Activated naive CD8-positive, alpha-beta T cell treated with anti-CD3 and anti-CD28 coated beads, Interleukin-2, amount 10 ng/mL, durations not matched to agents 7 days and 5 days (primary cell): ENCODE data around the gene SRPK2. TPM values are rescaled to one million over a fixed set of nuclear protein-coding genes. Genes with fewer than 3 reads are reported as not detected.
"Not testable (repeated sequence)": the region's sequence is repeated elsewhere in the genome, so short reads cannot be mapped to it uniquely, and the experiment has no call there.

Experiments used
- ATAC-seq: fragments of 150-1000 bp; cut with Tn5 transposase; one replicate; pipeline ENCODE4 v1.10.0; 2021; ENCODE audit warnings: low read depth, moderate library complexity
- POLR2A ChIA-PET: fragments of 350-600 bp; sonication (Branson Sonifier 250); formaldehyde crosslinking; loops from one replicate; lab custom pipeline; 2021; ENCODE audit warnings: antibody characterized with exemption; lab: Charles Lee
- DNase-seq: peaks from one replicate; pipeline ENCODE4 v3.0.0; 2021
- H3K27ac Mint-ChIP-seq: one replicate; pipeline ENCODE4 v1.8.0; 2022; ENCODE audit warnings: mild to moderate bottlenecking, mixed read lengths
- H3K27me3 Mint-ChIP-seq: one replicate; pipeline ENCODE4 v1.8.0; 2022; ENCODE audit warnings: mild to moderate bottlenecking, moderate library complexity, mixed read lengths
- H3K36me3 Mint-ChIP-seq: one replicate; pipeline ENCODE4 v1.8.0; 2021; ENCODE audit warnings: mild to moderate bottlenecking, mixed read lengths
- H3K4me1 Mint-ChIP-seq: one replicate; pipeline ENCODE4 v1.8.0; 2021; ENCODE audit warnings: mixed read lengths
- H3K4me3 Mint-ChIP-seq: one replicate; pipeline ENCODE4 v1.8.0; 2022; ENCODE audit warnings: mild to moderate bottlenecking, moderate library complexity, mixed read lengths
- H3K9me3 Mint-ChIP-seq: one replicate; pipeline ENCODE4 v1.8.0; 2021; ENCODE audit warnings: mixed read lengths
- total RNA-seq, 2 experiments: library from RNA; stranded (reverse); gene quantifications; one replicate each; pipeline ENCODE4 v1.2.3, GENCODE V29; 2021

Gene SRPK2
- 10 to 100 TPM; 38.5 to 41.0 TPM for total RNA-seq

GRCh38 chr7:105388356-105389087, at the start of gene SRPK2:
SRPK2 (minus strand) TSS chr7:105388921.
- Mint-ChIP-seq H3K27ac (peak within 1 kb of the TSS; percentile 94), H3K4me3 (peak within 1 kb of the TSS; percentile 99), H3K36me3 (peaks cover 7% of the 10 kb centered on the region), H3K4me1 (peaks cover 19% of the 10 kb centered on the region), H3K9me3 (no peaks in the 10 kb centered on the region), H3K27me3 (peaks cover 3% of the 10 kb centered on the region)
- ATAC-seq (peak; percentile 86), DNase-seq (peak; percentile 83)
- POLR2A ChIA-PET: interaction anchor here (0.6 to 1.7 kb wide), 6 partner anchors 11 to 144 kb away, joined by 3 to 5 read pairs (median 3); partner anchors contain the start of gene RINT1

GRCh38 chr7:105438254-105438653, 49.5 kb upstream of the SRPK2 start:
- no peak for DNase-seq
- ATAC-seq: no peak
- Mint-ChIP-seq H3K27ac (no peak overlapping the region), H3K4me3 (no peak overlapping the region), H3K36me3 (no peaks in the 10 kb centered on the region), H3K9me3 (no peaks in the 10 kb centered on the region), H3K27me3 (peaks cover 2% of the 10 kb centered on the region), H3K4me1 (no peaks in the 10 kb centered on the region)
- POLR2A ChIA-PET: no interaction called here

DNA sequence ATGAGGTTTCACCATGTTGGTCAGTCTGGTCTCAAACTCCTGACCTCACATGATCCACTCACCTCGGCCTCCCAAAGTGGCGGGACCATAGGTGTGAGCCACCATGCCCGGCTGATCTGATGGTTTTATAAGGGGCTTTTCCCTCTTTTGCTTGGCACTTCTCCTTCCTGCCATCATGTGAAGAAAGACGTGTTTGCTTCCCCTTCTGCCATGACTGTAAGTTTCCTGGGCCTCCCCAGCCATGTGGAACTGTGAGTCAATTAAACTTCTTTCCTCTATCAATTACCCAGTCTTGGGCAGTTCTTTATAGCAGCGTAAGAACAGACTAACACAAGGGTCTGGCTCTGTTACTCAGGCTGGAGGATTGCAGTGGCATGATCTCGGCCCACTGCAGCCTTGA, 48.6 kb upstream of the SRPK2 start:
- H3K9me3 Mint-ChIP-seq, H3K4me1 Mint-ChIP-seq, ATAC-seq, H3K36me3 Mint-ChIP-seq, H3K27ac Mint-ChIP-seq, H3K4me3 Mint-ChIP-seq, POLR2A ChIA-PET, H3K27me3 Mint-ChIP-seq, DNase-seq: not testable (repeated sequence)

- H3K36me3 Mint-ChIP-seq: no peaks in the 10 kb centered on the region
Observed at GRCh38 chr7:105429746-105430612, 41.3 kb upstream of the SRPK2 start.

GRCh38 chr7:105426606-105427146, 38.0 kb upstream of the SRPK2 start:
- H3K4me3 Mint-ChIP-seq: no peak overlapping the region
- POLR2A ChIA-PET: no interaction called here
- H3K36me3 Mint-ChIP-seq: no peaks in the 10 kb centered on the region
- no peaks in the 10 kb centered on the region for H3K4me1 Mint-ChIP-seq
- H3K9me3 Mint-ChIP-seq: peaks cover 2% of the 10 kb centered on the region
- no peak overlapping the region for H3K27ac Mint-ChIP-seq
- DNase-seq: no peak
- H3K27me3 Mint-ChIP-seq: no peaks in the 10 kb centered on the region
- no peak for ATAC-seq

More at GRCh38 chr7:105429746-105430612, 41.3 kb upstream of the SRPK2 start:
- Mint-ChIP-seq H3K27me3 (no peaks in the 10 kb centered on the region), H3K4me3 (no peak overlapping the region), H3K27ac (no peak overlapping the region), H3K9me3 (peaks cover 2% of the 10 kb centered on the region), H3K4me1 (no peaks in the 10 kb centered on the region)
- no peak for DNase-seq
- POLR2A ChIA-PET: no interaction called here
- peak; percentile 52 for ATAC-seq

DNA sequence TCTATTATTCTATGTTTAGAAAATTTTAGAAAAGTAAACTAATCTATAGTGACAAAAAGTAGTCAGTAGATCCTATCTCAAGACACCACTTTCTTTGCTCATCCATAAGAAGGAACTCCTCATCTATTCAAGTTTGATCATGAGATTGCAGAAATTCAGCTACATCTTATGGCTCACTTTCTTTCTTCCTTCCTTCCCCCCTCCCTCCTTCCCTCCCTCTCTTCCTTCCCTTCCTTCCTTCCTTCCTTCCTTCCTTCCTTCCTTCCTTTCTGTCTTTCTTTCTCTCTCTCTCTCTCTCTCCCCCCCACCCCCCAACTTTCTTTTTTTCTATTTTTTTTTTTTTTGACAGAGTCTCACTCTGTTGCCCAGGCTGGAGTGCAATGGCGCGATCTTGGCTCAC, 35.3 kb upstream of the SRPK2 start:
- Mint-ChIP-seq H3K27ac (no peak overlapping the region), H3K36me3 (no peaks in the 10 kb centered on the region), H3K27me3 (peaks cover 2% of the 10 kb centered on the region), H3K4me1 (no peaks in the 10 kb centered on the region), H3K4me3 (no peak overlapping the region), H3K9me3 (peaks cover 2% of the 10 kb centered on the region)
- DNase-seq (no peak), ATAC-seq (no peak)
- POLR2A ChIA-PET: no interaction called here

DNA sequence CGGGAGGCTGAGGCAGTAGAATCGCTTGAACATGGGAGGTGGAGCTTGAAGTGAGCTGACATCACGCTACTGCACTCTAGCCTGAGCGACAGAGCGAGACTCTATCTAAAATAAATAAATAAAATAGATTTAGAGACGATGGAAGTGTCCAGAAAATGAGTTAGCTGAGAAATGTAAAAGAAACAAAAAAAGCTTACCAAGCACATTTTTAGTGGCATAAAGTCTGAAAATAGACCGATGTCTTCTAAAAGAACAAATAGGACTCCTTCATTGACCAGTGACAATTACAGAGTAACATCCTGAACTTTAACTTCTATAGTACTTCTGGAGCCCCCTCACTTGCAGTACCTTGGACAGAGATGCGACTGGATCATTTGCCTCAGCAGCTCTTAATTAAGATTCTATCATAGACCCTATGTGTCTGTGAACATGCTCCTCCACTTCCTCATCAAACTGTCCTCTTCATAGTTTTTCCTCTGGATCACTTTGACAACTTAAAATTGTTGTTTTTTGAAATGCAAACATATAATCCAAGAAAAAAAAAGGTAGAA, 25.2 kb upstream of the SRPK2 start:
- Mint-ChIP-seq H3K36me3 (no peaks in the 10 kb centered on the region), H3K9me3 (no peaks in the 10 kb centered on the region), H3K4me3 (no peak overlapping the region), H3K27me3 (no peaks in the 10 kb centered on the region), H3K4me1 (no peaks in the 10 kb centered on the region), H3K27ac (no peak overlapping the region)
- POLR2A ChIA-PET: no interaction called here
- ATAC-seq (no peak), DNase-seq (no peak)

GRCh38 chr7:105410774-105411173, 22.1 kb upstream of the SRPK2 start:
- H3K4me3 Mint-ChIP-seq, ATAC-seq, H3K4me1 Mint-ChIP-seq, H3K27me3 Mint-ChIP-seq, H3K36me3 Mint-ChIP-seq, DNase-seq, H3K27ac Mint-ChIP-seq, H3K9me3 Mint-ChIP-seq, POLR2A ChIA-PET: not testable (repeated sequence)

DNA sequence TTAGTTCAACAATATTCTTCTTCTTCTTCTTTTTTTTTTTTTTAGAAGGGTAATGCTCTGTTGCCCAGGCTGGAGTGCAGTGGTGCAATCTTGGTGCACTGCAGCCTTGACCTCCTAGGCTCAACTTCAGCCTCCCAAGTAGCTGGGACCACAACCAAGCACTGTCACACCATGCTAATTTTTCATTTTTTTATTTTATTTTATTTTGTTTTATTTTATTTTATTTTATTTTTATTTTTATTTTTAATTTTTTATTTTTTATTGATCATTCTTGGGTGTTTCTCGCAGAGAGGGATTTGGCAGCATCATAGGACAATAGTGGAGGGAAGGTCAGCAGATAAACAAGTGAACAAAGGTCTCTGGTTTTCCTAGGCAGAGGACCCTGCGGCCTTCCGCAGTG, 21.1 kb upstream of the SRPK2 start:
- H3K4me1 Mint-ChIP-seq, H3K36me3 Mint-ChIP-seq, H3K4me3 Mint-ChIP-seq, DNase-seq, ATAC-seq, H3K27ac Mint-ChIP-seq, H3K27me3 Mint-ChIP-seq, H3K9me3 Mint-ChIP-seq, POLR2A ChIA-PET: not testable (repeated sequence)

GRCh38 chr7:105408791-105409410, 20.2 kb upstream of the SRPK2 start:
- POLR2A ChIA-PET: no interaction called here

GRCh38 chr7:105403128-105403527, 14.4 kb upstream of the SRPK2 start:
- Mint-ChIP-seq H3K27me3 (peaks cover 2% of the 10 kb centered on the region), H3K4me3 (no peak overlapping the region)

More at GRCh38 chr7:105408791-105409410, 20.2 kb upstream of the SRPK2 start:
- Mint-ChIP-seq H3K36me3 (no peaks in the 10 kb centered on the region), H3K9me3 (no peaks in the 10 kb centered on the region), H3K4me1 (no peaks in the 10 kb centered on the region), H3K27ac (no peak overlapping the region), H3K4me3 (no peak overlapping the region), H3K27me3 (peaks cover 1% of the 10 kb centered on the region)
- DNase-seq: no peak
- ATAC-seq: no peak

DNA sequence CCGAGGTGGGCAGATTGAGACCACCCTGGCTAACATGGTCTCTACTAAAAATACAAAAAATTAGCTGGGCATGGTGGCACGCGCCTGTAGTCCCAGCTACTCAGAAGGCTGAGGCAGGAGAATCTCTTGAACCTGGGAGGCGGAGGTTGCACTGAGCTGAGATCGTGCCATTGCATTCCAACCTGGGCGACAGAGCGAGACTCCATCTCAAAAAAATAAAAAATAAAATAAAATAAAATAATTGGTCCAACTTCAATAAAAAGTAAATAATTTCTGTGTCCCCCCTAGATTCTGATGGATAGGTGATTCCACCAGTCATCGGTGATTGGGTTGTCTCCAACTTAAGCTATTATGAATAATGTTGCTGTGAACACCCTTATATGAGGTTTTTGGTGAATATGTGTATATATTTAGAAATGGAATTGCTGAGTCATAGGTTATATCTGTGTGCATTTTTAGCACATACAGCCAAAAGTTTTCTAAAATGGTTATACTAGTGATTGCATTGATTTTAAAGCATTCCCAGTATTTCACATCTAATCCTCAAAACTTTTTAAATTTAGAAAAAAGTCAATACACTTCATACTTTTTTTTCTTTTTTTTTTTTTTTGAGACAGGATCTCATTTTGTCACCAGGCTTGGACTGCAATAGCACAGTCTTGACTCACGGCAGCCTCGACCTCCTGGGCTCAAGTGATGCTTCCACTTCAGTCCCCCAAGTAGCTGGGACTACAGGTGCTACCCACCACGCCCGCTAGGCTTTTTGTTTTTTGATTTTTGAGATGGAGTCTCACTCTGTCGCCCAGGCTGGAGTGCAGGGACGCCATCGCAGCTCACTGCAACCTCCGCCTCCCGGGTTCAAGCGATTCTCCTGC, 13.7 kb upstream of the SRPK2 start:
- DNase-seq: no peak
- Mint-ChIP-seq H3K27me3 (peaks cover 2% of the 10 kb centered on the region), H3K4me3 (no peak overlapping the region), H3K4me1 (no peaks in the 10 kb centered on the region), H3K27ac (no peak overlapping the region), H3K36me3 (no peaks in the 10 kb centered on the region), H3K9me3 (no peaks in the 10 kb centered on the region)
- POLR2A ChIA-PET: no interaction called here
- ATAC-seq: no peak

More at GRCh38 chr7:105403128-105403527, 14.4 kb upstream of the SRPK2 start:
- Mint-ChIP-seq H3K4me1 (no peaks in the 10 kb centered on the region), H3K9me3 (no peaks in the 10 kb centered on the region), H3K36me3 (no peaks in the 10 kb centered on the region), H3K27ac (no peak overlapping the region)
- POLR2A ChIA-PET: no interaction called here
- DNase-seq (no peak), ATAC-seq (no peak)
